GM12878 (cell line): ENCODE data around the gene ESRP2. TPM values are rescaled to one million over a fixed set of nuclear protein-coding genes. Genes with fewer than 3 reads are reported as not detected.

Experiments used
- BHLHE40 ChIP-seq, 2 experiments: fragments of 450-650 bp in 1 of 2; IDR thresholded peaks; 2 replicates each; pipeline ENCODE4 v1.6.1; 2011 to 2017; ENCODE audit warnings: low read depth in 2 of 2, borderline replicate concordance in 1 of 2, improper control_type of control experiment in 1 of 2, low read length in 1 of 2, mild to moderate bottlenecking in 1 of 2
- CREB1 ChIP-seq: IDR thresholded peaks from 2 replicates; pipeline ENCODE4 v1.6.1; 2012; ENCODE audit warnings: low read depth, mild to moderate bottlenecking, inconsistent platforms
- CREM ChIP-seq: IDR thresholded peaks from 2 replicates; pipeline ENCODE4 v1.6.1; 2014; ENCODE audit warnings: antibody characterized with exemption, low read depth
- HDAC2 ChIP-seq: fragments of 200-600 bp; sonication (generic); IDR thresholded peaks from 2 replicates; pipeline ENCODE4 v1.6.1; 2017
- JUND ChIP-seq: IDR thresholded peaks from 2 replicates; pipeline ENCODE4 v1.6.1; 2012; ENCODE audit warnings: low read depth, mild to moderate bottlenecking, low read length, improper control_type of control experiment, moderate library complexity
- KAT2A ChIP-seq: conservative IDR thresholded peaks from 2 replicates; pipeline ENCODE4 v1.6.1; 2011; ENCODE audit warnings: low read depth, low read length; ENCODE audit not compliant: control insufficient read depth
- MXI1 ChIP-seq: fragments of 150-350 bp; IDR thresholded peaks from 2 replicates; pipeline ENCODE4 v1.6.1; 2011; ENCODE audit warnings: low read depth, mild to moderate bottlenecking, inconsistent platforms, low read length, improper control_type of control experiment
- NBN ChIP-seq: fragments of 450-650 bp; IDR thresholded peaks from 2 replicates; pipeline ENCODE4 v1.6.1; 2016
- NFXL1 ChIP-seq: fragments of 450-650 bp; IDR thresholded peaks from 2 replicates; pipeline ENCODE4 v1.6.1; 2017; ENCODE audit warnings: antibody characterized with exemption, mild to moderate bottlenecking, borderline replicate concordance
- SMAD1 ChIP-seq: fragments of 450-650 bp; IDR thresholded peaks from 2 replicates; pipeline ENCODE4 v1.6.1; 2018; ENCODE audit warnings: mild to moderate bottlenecking, low read depth; ENCODE audit not compliant: partially characterized antibody
- SPI1 ChIP-seq: IDR thresholded peaks from 2 replicates; pipeline ENCODE4 v1.6.1; 2011; ENCODE audit warnings: low read depth, mild to moderate bottlenecking, low read length, moderate library complexity, borderline replicate concordance; ENCODE audit not compliant: insufficient read depth
- STAT3 ChIP-seq: IDR thresholded peaks from 2 replicates; pipeline ENCODE4 v1.6.1; 2011; ENCODE audit warnings: low read depth, low read length, improper control_type of control experiment
- SUPT20H ChIP-seq: IDR thresholded peaks from 2 replicates; pipeline ENCODE4 v1.6.1; 2011; ENCODE audit warnings: low read depth, mild to moderate bottlenecking, low read length, moderate library complexity, borderline replicate concordance; ENCODE audit not compliant: control insufficient read depth
- ZNF274 ChIP-seq: IDR thresholded peaks from one replicate; pipeline ENCODE4 v1.8.0; 2011; ENCODE audit not compliant: insufficient read length, insufficient read depth
- polyA plus RNA-seq, 11 experiments: library from polyadenylated mRNA; depleted of rRNA in 4 of 11; unstranded in 6 of 11; stranded (reverse) in 5 of 11; fragments of >200 nt; fragmentation: Nextera tagmentation in 4 of 11; fragmentation: Illumina TruSeq in 1 of 11; extraction: Ambion mirVana in 4 of 11; extraction: Trizol in 1 of 11; gene quantifications; 1 replicate in 1 of 11; 2 replicates in 10 of 11; pipeline versions ENCODE4 v1.2.1 to v1.2.3, GENCODE V29; 2011 to 2016; ENCODE audit warnings: inconsistent platforms in 2 of 11, missing spikeins in 2 of 11, low read depth in 1 of 11
- total RNA-seq, 4 experiments: library from RNA; depleted of rRNA in 3 of 4; stranded (reverse); fragments of >200 nt in 3 of 4; fragmentation: Illumina TruSeq in 1 of 4; extraction: Trizol in 1 of 4; gene quantifications; 2 replicates each; pipeline versions ENCODE4 v1.2.1 to v1.2.3, GENCODE V29; 2013 to 2021
- TF ChIP-seq, protein P1 (sequence below): IDR thresholded peaks from 2 replicates; pipeline ENCODE4 v1.6.1; 2011; ENCODE audit warnings: borderline replicate concordance, low read depth, mild to moderate bottlenecking, moderate library complexity, low read length; ENCODE audit not compliant: insufficient read depth, poor library complexity, severe bottlenecking
- TF ChIP-seq, protein P2 (sequence below): fragments of 450-650 bp; IDR thresholded peaks from 2 replicates; pipeline ENCODE4 v1.6.1; 2017; ENCODE audit warnings: mild to moderate bottlenecking
- TF ChIP-seq, protein P3 (sequence below): fragments of 450-650 bp; IDR thresholded peaks from 2 replicates; pipeline ENCODE4 v1.6.1; 2017; ENCODE audit warnings: low read depth, mild to moderate bottlenecking, moderate library complexity
- TF ChIP-seq, protein P4 (sequence below): IDR thresholded peaks from 2 replicates; pipeline ENCODE4 v1.6.1; 2012; ENCODE audit warnings: low read depth, low read length, improper control_type of control experiment
- TF ChIP-seq, protein P5 (sequence below): fragments of 450-650 bp; IDR thresholded peaks from 2 replicates; pipeline ENCODE4 v1.6.1; 2014; ENCODE audit warnings: mild to moderate bottlenecking
- TF ChIP-seq, protein P6 (sequence below): IDR thresholded peaks from 2 replicates; pipeline ENCODE4 v1.6.1; 2011; ENCODE audit warnings: borderline replicate concordance, low read depth, mild to moderate bottlenecking, moderate library complexity, mixed read lengths, low read length; ENCODE audit not compliant: insufficient read depth; ENCODE audit errors: extremely low read length

The ESRP2 gene
- total and polyA plus RNA-seq, 10 of the 15 experiments (the other 5 are each of a cell fraction or from before 2014, with no cell fraction given), result 0.04 to 0.64 (median 0.08) TPM; not detected in 3

DNA sequence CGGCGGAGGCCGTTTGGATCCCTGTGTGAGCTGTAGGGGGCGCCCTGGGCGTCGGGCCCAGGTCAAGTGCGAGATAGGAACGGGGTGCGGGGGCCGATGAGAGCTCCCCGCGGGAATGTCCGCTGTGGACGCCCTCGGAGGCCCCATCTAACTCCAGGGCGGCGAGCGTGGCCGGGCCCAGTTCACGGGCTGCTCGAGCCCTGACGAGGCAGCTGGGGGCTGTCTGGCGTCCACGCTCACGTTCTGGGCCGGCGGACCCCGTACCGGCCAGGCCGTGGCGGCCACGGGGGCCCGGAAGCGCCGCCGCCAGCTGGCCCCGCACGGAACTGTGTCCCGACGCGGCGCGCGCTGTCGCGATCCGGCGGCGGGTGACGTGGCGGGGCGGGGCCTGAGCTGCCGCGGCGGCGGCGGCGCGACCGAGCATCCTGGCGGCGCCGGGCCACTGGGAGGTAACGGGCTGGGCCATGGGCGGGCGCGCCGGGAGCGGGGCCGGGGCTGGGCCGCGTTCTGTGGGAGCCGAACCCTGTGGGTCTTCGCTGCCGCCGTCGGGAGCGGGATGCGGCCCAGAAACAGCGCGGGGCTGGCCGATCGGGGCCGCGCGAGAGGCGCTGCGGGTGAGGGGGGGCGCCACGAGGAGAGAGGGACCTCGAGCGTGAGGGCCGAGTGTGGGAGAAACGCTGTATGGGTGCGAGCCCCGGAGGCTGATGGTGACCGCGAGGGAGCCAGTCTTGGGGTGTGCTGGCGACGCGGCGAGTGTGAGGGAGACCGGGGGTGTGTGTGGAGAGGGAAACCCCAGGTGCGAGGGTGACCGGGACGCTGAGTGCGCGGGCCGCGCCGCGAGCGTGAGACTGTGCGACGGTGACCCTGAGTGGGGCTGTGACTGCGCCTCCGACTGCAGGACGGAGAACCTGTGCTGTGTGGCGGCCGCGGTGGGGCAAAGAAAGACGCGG is 28.5 kb upstream of the ESRP2 start, which contains the start of gene SLC7A6 (continued):
- TF ChIP-seq CREM (peak; percentile 45; the same call in 1 of the 2 replicates), SPI1 (no peak), SUPT20H (no peak), CREB1 (peak; percentile 45; the same call in 1 of the 2 replicates), JUND (no peak), MXI1 (peak; percentile 4; the same call in 1 of the 2 replicates), SMAD1 (no peak), KAT2A (no peak), NFXL1 (no peak), HDAC2 (no peak), NBN (peak; percentile 20), STAT3 (no peak), ZNF274 (no peak), BHLHE40 (IDR thresholded peaks at IDR 0.05; ENCODE audit: borderline replicate concordance in 1 of 2, low read depth in 2 of 2, low read length in 1 of 2) (peak; percentile 39 to 78; a peak in 3 of 4 replicates)
- TF ChIP-seq, protein P1, sequence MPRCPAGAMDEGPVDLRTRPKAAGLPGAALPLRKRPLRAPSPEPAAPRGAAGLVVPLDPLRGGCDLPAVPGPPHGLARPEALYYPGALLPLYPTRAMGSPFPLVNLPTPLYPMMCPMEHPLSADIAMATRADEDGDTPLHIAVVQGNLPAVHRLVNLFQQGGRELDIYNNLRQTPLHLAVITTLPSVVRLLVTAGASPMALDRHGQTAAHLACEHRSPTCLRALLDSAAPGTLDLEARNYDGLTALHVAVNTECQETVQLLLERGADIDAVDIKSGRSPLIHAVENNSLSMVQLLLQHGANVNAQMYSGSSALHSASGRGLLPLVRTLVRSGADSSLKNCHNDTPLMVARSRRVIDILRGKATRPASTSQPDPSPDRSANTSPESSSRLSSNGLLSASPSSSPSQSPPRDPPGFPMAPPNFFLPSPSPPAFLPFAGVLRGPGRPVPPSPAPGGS, result peak; percentile 21
- TF ChIP-seq, protein P2, sequence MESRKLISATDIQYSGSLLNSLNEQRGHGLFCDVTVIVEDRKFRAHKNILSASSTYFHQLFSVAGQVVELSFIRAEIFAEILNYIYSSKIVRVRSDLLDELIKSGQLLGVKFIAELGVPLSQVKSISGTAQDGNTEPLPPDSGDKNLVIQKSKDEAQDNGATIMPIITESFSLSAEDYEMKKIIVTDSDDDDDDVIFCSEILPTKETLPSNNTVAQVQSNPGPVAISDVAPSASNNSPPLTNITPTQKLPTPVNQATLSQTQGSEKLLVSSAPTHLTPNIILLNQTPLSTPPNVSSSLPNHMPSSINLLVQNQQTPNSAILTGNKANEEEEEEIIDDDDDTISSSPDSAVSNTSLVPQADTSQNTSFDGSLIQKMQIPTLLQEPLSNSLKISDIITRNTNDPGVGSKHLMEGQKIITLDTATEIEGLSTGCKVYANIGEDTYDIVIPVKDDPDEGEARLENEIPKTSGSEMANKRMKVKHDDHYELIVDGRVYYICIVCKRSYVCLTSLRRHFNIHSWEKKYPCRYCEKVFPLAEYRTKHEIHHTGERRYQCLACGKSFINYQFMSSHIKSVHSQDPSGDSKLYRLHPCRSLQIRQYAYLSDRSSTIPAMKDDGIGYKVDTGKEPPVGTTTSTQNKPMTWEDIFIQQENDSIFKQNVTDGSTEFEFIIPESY, result no peak
- TF ChIP-seq, protein P3, sequence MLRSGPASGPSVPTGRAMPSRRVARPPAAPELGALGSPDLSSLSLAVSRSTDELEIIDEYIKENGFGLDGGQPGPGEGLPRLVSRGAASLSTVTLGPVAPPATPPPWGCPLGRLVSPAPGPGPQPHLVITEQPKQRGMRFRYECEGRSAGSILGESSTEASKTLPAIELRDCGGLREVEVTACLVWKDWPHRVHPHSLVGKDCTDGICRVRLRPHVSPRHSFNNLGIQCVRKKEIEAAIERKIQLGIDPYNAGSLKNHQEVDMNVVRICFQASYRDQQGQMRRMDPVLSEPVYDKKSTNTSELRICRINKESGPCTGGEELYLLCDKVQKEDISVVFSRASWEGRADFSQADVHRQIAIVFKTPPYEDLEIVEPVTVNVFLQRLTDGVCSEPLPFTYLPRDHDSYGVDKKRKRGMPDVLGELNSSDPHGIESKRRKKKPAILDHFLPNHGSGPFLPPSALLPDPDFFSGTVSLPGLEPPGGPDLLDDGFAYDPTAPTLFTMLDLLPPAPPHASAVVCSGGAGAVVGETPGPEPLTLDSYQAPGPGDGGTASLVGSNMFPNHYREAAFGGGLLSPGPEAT, result no peak
- TF ChIP-seq, protein P4, sequence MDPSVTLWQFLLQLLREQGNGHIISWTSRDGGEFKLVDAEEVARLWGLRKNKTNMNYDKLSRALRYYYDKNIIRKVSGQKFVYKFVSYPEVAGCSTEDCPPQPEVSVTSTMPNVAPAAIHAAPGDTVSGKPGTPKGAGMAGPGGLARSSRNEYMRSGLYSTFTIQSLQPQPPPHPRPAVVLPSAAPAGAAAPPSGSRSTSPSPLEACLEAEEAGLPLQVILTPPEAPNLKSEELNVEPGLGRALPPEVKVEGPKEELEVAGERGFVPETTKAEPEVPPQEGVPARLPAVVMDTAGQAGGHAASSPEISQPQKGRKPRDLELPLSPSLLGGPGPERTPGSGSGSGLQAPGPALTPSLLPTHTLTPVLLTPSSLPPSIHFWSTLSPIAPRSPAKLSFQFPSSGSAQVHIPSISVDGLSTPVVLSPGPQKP, result no peak
- TF ChIP-seq, protein P5, sequence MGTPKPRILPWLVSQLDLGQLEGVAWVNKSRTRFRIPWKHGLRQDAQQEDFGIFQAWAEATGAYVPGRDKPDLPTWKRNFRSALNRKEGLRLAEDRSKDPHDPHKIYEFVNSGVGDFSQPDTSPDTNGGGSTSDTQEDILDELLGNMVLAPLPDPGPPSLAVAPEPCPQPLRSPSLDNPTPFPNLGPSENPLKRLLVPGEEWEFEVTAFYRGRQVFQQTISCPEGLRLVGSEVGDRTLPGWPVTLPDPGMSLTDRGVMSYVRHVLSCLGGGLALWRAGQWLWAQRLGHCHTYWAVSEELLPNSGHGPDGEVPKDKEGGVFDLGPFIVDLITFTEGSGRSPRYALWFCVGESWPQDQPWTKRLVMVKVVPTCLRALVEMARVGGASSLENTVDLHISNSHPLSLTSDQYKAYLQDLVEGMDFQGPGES, result no peak
- TF ChIP-seq, protein P6, sequence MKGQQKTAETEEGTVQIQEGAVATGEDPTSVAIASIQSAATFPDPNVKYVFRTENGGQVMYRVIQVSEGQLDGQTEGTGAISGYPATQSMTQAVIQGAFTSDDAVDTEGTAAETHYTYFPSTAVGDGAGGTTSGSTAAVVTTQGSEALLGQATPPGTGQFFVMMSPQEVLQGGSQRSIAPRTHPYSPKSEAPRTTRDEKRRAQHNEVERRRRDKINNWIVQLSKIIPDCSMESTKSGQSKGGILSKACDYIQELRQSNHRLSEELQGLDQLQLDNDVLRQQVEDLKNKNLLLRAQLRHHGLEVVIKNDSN, result no peak
